Suprapubic skin (tissue), 4 donors: ENCODE data around the gene KSR2.

Experiments
- EP300 ChIP-seq: sonication (generic); formaldehyde crosslinking; IDR thresholded peaks from one replicate; pipeline ENCODE4 v1.6.1; 2017; ENCODE audit warnings: antibody characterized with exemption
- POLR2AphosphoS5 ChIP-seq, 3 donors: sonication (generic); formaldehyde crosslinking; IDR thresholded peaks; one replicate each; pipeline ENCODE4 v1.6.1; 2017; ENCODE audit warnings: antibody characterized with exemption in 3 of 3
- TF ChIP-seq, protein P1 (sequence below), 2 donors: fragments of 200-600 bp in 1 of 2; fragments of 450-650 bp in 1 of 2; sonication (generic) in 1 of 2; IDR thresholded peaks; one replicate each; pipeline ENCODE4 v1.5.1; 2016 to 2019; ENCODE audit warnings: antibody characterized with exemption in 2 of 2, mild to moderate bottlenecking in 1 of 2, moderate library complexity in 1 of 2

DNA sequence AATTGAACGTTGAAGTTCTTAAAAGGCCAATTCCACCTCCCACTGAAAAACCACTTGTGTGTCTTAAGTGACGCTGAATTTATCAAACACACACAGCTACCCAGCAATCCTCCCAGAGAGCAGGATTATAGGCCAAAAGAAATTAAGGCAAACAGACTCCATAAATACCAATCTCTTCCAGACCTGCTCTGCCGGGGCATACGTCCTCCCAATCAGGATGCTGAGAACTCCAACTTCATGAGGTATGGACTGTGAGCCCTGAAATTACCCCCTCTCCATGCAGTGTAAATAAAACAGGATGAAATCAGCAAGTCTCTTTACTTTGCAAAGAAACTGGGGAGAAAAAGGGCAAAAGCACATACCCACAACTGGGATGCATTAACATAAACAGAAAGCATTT, 265.2 kb downstream of the KSR2 start:
- TF ChIP-seq, protein P1, sequence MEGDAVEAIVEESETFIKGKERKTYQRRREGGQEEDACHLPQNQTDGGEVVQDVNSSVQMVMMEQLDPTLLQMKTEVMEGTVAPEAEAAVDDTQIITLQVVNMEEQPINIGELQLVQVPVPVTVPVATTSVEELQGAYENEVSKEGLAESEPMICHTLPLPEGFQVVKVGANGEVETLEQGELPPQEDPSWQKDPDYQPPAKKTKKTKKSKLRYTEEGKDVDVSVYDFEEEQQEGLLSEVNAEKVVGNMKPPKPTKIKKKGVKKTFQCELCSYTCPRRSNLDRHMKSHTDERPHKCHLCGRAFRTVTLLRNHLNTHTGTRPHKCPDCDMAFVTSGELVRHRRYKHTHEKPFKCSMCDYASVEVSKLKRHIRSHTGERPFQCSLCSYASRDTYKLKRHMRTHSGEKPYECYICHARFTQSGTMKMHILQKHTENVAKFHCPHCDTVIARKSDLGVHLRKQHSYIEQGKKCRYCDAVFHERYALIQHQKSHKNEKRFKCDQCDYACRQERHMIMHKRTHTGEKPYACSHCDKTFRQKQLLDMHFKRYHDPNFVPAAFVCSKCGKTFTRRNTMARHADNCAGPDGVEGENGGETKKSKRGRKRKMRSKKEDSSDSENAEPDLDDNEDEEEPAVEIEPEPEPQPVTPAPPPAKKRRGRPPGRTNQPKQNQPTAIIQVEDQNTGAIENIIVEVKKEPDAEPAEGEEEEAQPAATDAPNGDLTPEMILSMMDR (IDR thresholded peaks at IDR 0.05): no peak
- TF ChIP-seq EP300 (no peak), POLR2AphosphoS5 (IDR thresholded peaks at IDR 0.05) (no peak)
